IgD-negative memory B cell (primary cell): Measurements from ENCODE around the gene TAGLN2. TPM values are rescaled to one million over a fixed set of nuclear protein-coding genes. Genes with fewer than 3 reads are reported as not detected.

Experiments used
- H3K27ac Mint-ChIP-seq, 3 donors: one replicate each; pipeline ENCODE4 v1.8.0; 2020 to 2022; ENCODE audit warnings: mild to moderate bottlenecking in 3 of 3, mixed read lengths in 3 of 3, moderate library complexity in 1 of 3
- H3K27me3 Mint-ChIP-seq: one replicate; pipeline ENCODE4 v1.8.0; 2021; ENCODE audit warnings: mixed read lengths
- H3K36me3 Mint-ChIP-seq: one replicate; pipeline ENCODE4 v1.8.0; 2020; ENCODE audit warnings: mild to moderate bottlenecking, mixed read lengths
- H3K4me1 Mint-ChIP-seq, 3 donors: one replicate each; pipeline ENCODE4 v1.8.0; 2020 to 2022; ENCODE audit warnings: mixed read lengths in 3 of 3, mild to moderate bottlenecking in 1 of 3
- H3K4me3 Mint-ChIP-seq, 4 donors: one replicate each; pipeline ENCODE4 v1.8.0; 2020 to 2022; ENCODE audit warnings: mild to moderate bottlenecking in 4 of 4, mixed read lengths in 4 of 4, moderate library complexity in 3 of 4
- H3K9me3 Mint-ChIP-seq, 3 donors: one replicate each; pipeline ENCODE4 v1.8.0; 2020 to 2021; ENCODE audit warnings: mixed read lengths in 3 of 3, mild to moderate bottlenecking in 1 of 3
- polyA plus RNA-seq: library from polyadenylated mRNA; unstranded; fragments of 300-500 nt; fragmentation: Illumina TruSeq; gene quantifications from one replicate; pipeline ENCODE4 v1.2.3, GENCODE V29; 2021

Gene TAGLN2
- polyA plus RNA-seq, 1 donor from 2014 or later: 1,399 TPM

DNA sequence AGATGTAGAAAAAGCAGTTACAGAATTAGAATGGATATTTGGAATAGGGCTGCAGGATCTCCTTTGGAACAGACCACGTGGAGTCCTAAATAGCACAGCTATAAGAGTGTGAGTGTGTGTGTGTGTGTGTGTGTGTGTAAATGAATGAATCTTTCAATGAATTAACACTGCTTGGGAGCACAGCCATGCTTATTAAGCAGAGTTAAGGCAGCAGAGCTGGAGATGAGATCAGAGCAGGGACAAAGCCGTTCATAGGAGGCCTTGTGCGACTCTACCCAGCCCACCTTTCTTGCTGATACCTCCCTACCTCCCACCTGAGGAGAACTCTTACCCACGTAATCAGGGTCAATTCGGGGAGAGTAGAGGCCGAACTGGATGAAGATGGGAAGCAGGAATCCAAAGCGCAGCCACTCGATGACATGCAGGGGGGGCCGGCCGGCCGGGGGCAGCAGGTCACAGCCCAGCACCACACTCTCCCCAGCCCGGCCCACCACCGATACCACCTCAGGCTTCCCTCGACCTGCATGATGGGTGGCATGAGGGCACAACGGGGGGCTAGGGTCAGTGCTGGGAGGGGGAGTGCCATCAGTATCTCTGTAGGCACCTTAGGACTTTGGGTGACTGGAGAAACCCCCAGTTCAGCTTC lies 17.4 kb upstream of the TAGLN2 start:
- H3K4me3 Mint-ChIP-seq: peak overlapping the region in 1 of 4 donors; percentile 47
- H3K27me3 Mint-ChIP-seq: peaks cover 28% of the 10 kb centered on the region
- no peak overlapping the region for H3K27ac Mint-ChIP-seq
- H3K36me3 Mint-ChIP-seq: no peaks in the 10 kb centered on the region
- no peaks in the 10 kb centered on the region for H3K9me3 Mint-ChIP-seq
- H3K4me1 Mint-ChIP-seq: peaks cover 14 to 30% (median 19%) of the 10 kb centered on the region in 3 donors

DNA sequence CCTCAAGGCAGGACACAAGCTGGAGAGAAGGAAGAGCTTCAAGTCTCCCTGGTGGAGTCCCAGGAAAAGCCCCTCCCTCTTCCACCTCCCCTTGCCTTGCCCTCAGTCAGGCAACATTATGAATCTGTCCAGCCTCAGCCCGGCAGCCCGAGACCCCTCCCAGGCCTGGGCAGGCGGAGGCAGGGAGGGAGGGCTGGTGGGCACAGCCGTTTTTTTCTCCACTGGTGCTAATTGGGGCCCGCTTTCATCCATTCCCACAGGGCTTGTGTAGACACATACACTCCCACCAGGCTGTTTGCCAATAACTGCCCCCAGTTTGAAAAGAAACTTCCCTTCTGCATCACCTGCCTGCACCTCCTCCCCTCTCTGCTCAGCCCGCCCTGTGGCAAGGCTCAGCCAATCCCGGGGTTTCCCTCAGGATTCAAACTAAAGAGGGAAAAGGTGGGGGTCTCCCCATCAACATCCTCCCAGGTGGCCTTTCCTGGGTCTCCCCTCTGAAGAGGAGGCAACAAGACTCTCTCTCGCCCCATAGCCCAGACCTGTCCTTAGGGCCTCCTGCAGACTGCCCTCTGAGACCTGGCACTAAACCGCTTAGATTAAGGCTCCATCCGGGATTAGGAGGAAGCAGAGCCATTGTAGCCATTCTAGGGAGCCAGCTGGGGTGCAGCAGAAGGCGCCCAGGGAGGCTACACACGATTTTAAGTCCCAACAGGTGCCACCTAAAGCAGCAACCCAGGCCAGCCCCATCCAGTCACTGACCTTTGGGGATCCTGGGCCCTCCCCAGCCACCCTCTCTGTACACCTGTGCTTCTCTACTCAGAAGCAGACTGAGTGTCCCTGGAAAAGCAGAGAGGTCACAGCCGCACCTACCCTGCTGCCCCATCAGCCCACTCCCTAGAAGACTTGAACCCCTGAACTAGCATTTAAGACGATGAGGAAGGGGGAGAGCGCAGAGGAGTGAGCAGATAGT lies 16.6 kb upstream of the TAGLN2 start:
- no peak overlapping the region for H3K27ac Mint-ChIP-seq
- no peaks in the 10 kb centered on the region for H3K36me3 Mint-ChIP-seq
- H3K4me3 Mint-ChIP-seq: peak overlapping the region in 1 of 4 donors; percentile 25
- H3K4me1 Mint-ChIP-seq: peaks cover 22 to 37% (median 26%) of the 10 kb centered on the region in 3 donors
- no peaks in the 10 kb centered on the region for H3K9me3 Mint-ChIP-seq
- H3K27me3 Mint-ChIP-seq: peaks cover 28% of the 10 kb centered on the region

GRCh38 chr1:159941141-159941540 lies 15.8 kb upstream of the TAGLN2 start:
- H3K36me3 Mint-ChIP-seq: no peaks in the 10 kb centered on the region
- no peak overlapping the region for H3K27ac Mint-ChIP-seq
- H3K4me1 Mint-ChIP-seq: peaks cover 28 to 42% (median 31%) of the 10 kb centered on the region in 3 donors
- no peaks in the 10 kb centered on the region for H3K9me3 Mint-ChIP-seq
- H3K4me3 Mint-ChIP-seq: peak overlapping the region in 1 of 4 donors; percentile 37
- H3K27me3 Mint-ChIP-seq: peaks cover 27% of the 10 kb centered on the region

DNA sequence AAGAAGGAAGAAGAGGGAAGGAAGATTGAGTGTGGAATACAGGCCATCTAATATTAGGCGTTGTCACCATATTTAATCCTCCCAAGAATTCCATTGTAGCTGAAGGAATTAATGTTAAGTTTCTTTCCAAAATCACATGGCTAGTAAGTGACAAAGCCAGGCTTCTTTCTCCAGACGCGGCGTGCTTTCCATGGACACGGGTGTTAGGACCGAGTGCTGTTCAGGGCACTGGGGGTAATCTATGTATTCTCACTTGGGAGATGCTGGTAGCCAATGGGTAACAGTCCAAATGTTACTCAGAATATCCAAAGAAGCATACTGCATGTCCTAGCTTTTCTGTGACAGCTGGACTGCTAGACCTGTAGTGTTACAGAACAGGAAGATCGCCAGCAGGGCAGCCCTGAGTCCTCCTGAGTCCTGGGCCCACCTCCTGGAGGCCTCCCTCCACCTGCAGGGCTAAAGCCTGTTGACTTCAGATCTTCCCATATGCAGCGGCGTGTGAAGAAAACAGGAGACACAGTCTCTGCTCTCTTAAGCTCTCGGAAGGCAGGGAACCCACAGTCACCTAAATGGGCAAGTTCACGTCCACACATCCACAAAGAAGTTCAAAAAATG lies 14.8 kb upstream of the TAGLN2 start:
- peaks cover 34 to 46% (median 35%) of the 10 kb centered on the region in 3 donors for H3K4me1 Mint-ChIP-seq
- H3K36me3 Mint-ChIP-seq: no peaks in the 10 kb centered on the region
- no peaks in the 10 kb centered on the region for H3K9me3 Mint-ChIP-seq
- H3K4me3 Mint-ChIP-seq: peak overlapping the region in 2 of 4 donors; percentile 5 to 15
- no peak overlapping the region for H3K27ac Mint-ChIP-seq
- peaks cover 22% of the 10 kb centered on the region for H3K27me3 Mint-ChIP-seq

GRCh38 chr1:159939678-159940002 lies 14.3 kb upstream of the TAGLN2 start:
- H3K36me3 Mint-ChIP-seq: no peaks in the 10 kb centered on the region
- no peak overlapping the region for H3K27ac Mint-ChIP-seq
- H3K4me3 Mint-ChIP-seq: no peak overlapping the region
- peaks cover 18% of the 10 kb centered on the region for H3K27me3 Mint-ChIP-seq
- H3K4me1 Mint-ChIP-seq: peaks cover 32 to 43% (median 34%) of the 10 kb centered on the region in 3 donors
- H3K9me3 Mint-ChIP-seq: no peaks in the 10 kb centered on the region

GRCh38 chr1:159938905-159939677 lies 13.8 kb upstream of the TAGLN2 start:
- Mint-ChIP-seq H3K4me1 (peaks cover 31 to 42% (median 34%) of the 10 kb centered on the region in 3 donors), H3K27ac (peak overlapping the region in 2 of 3 donors; percentile 13 to 18), H3K27me3 (peaks cover 12% of the 10 kb centered on the region)

DNA sequence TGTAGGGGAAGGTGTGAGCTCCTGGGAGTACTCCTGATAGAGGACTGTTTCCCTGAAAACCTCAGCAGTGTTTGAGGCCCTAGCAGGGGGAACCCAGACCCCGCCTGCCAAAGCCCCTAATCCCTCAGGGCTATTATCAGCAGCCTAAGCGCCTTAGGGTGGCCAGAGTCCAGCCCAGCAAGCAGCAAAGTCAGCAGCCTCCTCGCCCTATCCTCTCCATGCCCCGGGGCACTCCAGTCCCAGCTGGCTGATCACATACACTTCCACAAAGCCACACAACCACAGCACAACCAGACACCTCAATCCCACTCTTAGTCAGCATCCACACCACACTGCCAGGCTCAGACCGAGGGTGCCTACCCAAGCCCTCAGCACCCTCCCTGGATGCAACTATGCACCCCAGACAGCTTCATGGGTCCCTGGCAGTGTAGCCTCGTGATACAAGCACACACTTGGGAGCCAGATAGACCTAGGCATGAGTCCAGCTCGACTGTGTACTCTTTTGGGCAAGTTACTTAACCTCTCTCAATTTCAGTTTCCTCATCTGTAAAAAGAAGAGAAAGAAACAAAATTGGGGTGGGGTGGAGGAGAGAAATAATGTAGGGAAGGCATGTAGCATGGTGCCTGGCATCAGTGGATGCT lies 13.0 kb upstream of the TAGLN2 start:
- Mint-ChIP-seq H3K27ac (peak overlapping the region in 2 of 3 donors; percentile 13 to 18), H3K4me3 (peak overlapping the region in 3 of 4 donors; percentile 11 to 92 (median 69)), H3K27me3 (peaks cover 7% of the 10 kb centered on the region), H3K9me3 (no peaks in the 10 kb centered on the region), H3K36me3 (no peaks in the 10 kb centered on the region), H3K4me1 (peaks cover 31 to 42% (median 34%) of the 10 kb centered on the region in 3 donors)

More at GRCh38 chr1:159938905-159939677, 13.8 kb upstream of the TAGLN2 start:
- no peak overlapping the region for H3K4me3 Mint-ChIP-seq
- no peaks in the 10 kb centered on the region for H3K36me3 Mint-ChIP-seq
- H3K9me3 Mint-ChIP-seq: no peaks in the 10 kb centered on the region

DNA sequence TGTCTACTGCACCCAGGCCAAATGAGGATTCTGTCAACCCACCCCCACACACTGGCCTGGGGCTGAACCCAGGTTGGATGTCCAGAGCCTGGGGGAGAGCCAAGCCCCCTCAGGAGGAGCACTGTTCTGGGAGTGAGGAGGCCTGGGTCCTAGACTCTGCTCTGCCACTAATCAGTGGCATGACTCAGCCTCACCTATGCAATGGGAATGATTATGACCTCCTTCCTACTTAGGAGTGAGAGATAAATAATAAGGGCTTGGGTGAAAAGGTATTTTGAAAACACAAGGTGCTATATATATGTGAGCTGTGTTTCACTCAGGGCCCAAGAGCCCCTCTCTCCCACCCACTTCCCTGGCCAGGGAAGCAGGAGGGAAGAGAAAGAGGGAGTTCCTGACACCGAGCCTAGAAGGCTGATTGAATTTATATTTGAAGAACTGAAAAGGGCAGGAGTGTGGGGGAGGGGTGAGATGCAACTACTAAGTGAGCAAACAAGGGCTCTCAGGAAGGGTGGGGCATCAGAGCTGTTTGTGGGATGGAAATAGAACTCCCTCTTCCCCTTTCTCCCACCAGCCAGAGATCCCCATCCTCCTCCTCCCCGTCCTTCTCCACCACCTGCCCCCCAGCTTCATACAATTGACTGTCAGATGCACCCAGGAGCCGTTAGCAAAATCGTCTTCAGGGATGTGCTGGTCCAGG lies 11.9 kb upstream of the TAGLN2 start:
- Mint-ChIP-seq H3K27ac (no peak overlapping the region), H3K4me3 (peak overlapping the region; percentile 11 to 92 (median 66)), H3K36me3 (peaks cover 1% of the 10 kb centered on the region)

GRCh38 chr1:159936273-159936904 lies 11.1 kb upstream of the TAGLN2 start:
- Mint-ChIP-seq H3K27ac (peak overlapping the region in 1 of 3 donors; percentile 30), H3K4me1 (peaks cover 30 to 41% (median 34%) of the 10 kb centered on the region in 3 donors), H3K4me3 (peak overlapping the region in 3 of 4 donors; percentile 2 to 78 (median 8)), H3K9me3 (no peaks in the 10 kb centered on the region), H3K27me3 (peaks cover 10% of the 10 kb centered on the region), H3K36me3 (peaks cover 1% of the 10 kb centered on the region)

More for the DNA sequence above, 11.9 kb upstream of the TAGLN2 start:
- Mint-ChIP-seq H3K9me3 (no peaks in the 10 kb centered on the region), H3K27me3 (peaks cover 10% of the 10 kb centered on the region), H3K4me1 (peaks cover 31 to 41% (median 34%) of the 10 kb centered on the region in 3 donors)

- H3K27me3 Mint-ChIP-seq: peaks cover 10% of the 10 kb centered on the region
- no peaks in the 10 kb centered on the region for H3K9me3 Mint-ChIP-seq
- peaks cover 30 to 41% (median 34%) of the 10 kb centered on the region in 3 donors for H3K4me1 Mint-ChIP-seq
- peaks cover 1% of the 10 kb centered on the region for H3K36me3 Mint-ChIP-seq
- peak overlapping the region in 2 of 4 donors; percentile 2 to 78 for H3K4me3 Mint-ChIP-seq
- peak overlapping the region in 1 of 3 donors; percentile 30 for H3K27ac Mint-ChIP-seq
Measured at GRCh38 chr1:159935719-159936272, 10.5 kb upstream of the TAGLN2 start.

DNA sequence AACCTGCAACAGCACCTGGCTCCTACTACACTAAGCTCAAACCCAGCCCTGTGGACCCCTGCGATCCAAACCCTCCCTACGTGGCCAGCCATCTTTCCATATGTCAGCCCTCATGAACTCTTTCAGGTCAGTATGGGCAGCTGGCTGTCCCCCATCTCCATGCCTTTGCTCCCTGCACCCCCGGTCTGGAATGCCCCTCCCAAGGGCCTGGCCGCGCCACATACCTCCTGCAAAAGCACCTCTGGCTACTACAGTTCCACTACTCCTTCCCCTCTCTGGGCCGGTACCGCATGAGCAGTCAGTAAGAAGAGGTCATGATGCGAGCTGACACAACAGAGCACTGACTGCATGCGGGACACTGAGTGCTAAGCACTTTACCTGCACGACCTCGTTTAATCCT lies 10.0 kb upstream of the TAGLN2 start:
- peaks cover 1% of the 10 kb centered on the region for H3K36me3 Mint-ChIP-seq
- peaks cover 30 to 38% (median 34%) of the 10 kb centered on the region in 3 donors for H3K4me1 Mint-ChIP-seq
- peak overlapping the region in 1 of 3 donors; percentile 30 for H3K27ac Mint-ChIP-seq
- peaks cover 10% of the 10 kb centered on the region for H3K27me3 Mint-ChIP-seq
- no peaks in the 10 kb centered on the region for H3K9me3 Mint-ChIP-seq
- peak overlapping the region in 2 of 4 donors; percentile 50 to 57 for H3K4me3 Mint-ChIP-seq

- peaks cover 1% of the 10 kb centered on the region for H3K36me3 Mint-ChIP-seq
- peak overlapping the region in 1 of 4 donors; percentile 50 for H3K4me3 Mint-ChIP-seq
- H3K27me3 Mint-ChIP-seq: peaks cover 10% of the 10 kb centered on the region
- no peaks in the 10 kb centered on the region for H3K9me3 Mint-ChIP-seq
- H3K27ac Mint-ChIP-seq: peak overlapping the region in 1 of 3 donors; percentile 38
- peaks cover 30 to 37% (median 34%) of the 10 kb centered on the region in 3 donors for H3K4me1 Mint-ChIP-seq
Measured at GRCh38 chr1:159934136-159935039, 9.1 kb upstream of the TAGLN2 start.
